GM12872 (cell line): ENCODE measurements around the gene RASAL3.

Experiments used
- CTCF ChIP-seq: IDR thresholded peaks from 3 replicates; pipeline ENCODE4 v1.5.1; 2011; ENCODE audit warnings: low read depth, mild to moderate bottlenecking, low read length, moderate library complexity; ENCODE audit not compliant: insufficient read depth

Gene RASAL3

GRCh38 chr19:15426485-15427349, 37.6 kb downstream of the RASAL3 start:
- TF ChIP-seq CTCF: no peak

DNA sequence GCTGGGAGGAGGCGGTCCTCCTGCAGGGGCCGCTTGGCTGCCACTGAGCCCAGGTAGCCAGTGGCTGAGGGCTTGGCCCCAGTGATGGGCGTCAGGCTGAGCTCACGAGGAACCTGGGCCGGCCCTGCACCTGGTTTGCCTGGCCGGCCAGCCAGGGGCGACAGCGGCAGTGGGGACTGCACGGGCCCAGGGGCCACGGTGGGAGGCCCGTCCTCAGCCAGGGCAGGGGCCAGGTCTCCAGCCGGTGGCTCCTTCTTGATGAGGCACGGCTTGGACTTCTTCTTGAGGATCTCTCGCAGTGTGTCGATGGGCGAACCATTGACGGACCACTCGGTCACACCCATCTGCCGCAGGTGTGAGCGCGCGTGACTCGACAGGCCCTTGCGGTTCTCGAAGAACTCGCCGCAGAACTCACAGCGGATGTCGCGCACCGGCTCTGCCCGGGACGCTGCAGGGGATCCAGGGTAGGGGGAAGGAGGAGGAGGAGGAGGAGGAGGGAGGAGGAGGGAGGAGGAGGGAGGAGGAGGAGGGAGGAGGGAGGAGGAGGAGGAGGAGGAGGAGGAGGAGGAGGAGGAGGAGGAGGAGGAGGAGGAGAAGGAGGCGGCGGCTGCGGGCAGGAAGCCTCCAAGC, 38.9 kb downstream of the RASAL3 start:
- TF ChIP-seq CTCF: no peak

- TF ChIP-seq CTCF: no peak
These were observed 39.6 kb downstream of the RASAL3 start for GRCh38 chr19:15424692-15425272.

- TF ChIP-seq CTCF: no peak
These were observed 40.2 kb downstream of the RASAL3 start for GRCh38 chr19:15424121-15424520.

DNA sequence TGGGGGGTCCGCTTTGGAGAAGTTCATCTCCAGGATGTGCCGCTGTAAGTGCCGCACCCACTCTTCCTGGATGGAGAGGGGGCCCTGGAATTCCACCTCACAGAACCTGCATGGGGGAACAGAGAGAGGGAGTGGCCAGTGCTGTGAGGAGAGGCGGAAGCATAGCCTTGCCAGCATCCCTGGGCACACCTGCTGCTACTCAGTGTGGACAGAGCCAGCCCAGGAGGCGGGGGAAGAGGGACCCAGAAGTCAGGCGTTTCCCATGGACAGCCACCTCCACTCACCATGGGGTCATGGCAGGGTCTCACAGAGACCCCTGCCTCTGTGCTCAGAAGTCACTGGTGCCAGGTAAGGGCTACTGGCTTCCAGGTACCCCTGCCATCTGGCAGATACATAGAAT, 41.2 kb downstream of the RASAL3 start:
- TF ChIP-seq CTCF: no peak

DNA sequence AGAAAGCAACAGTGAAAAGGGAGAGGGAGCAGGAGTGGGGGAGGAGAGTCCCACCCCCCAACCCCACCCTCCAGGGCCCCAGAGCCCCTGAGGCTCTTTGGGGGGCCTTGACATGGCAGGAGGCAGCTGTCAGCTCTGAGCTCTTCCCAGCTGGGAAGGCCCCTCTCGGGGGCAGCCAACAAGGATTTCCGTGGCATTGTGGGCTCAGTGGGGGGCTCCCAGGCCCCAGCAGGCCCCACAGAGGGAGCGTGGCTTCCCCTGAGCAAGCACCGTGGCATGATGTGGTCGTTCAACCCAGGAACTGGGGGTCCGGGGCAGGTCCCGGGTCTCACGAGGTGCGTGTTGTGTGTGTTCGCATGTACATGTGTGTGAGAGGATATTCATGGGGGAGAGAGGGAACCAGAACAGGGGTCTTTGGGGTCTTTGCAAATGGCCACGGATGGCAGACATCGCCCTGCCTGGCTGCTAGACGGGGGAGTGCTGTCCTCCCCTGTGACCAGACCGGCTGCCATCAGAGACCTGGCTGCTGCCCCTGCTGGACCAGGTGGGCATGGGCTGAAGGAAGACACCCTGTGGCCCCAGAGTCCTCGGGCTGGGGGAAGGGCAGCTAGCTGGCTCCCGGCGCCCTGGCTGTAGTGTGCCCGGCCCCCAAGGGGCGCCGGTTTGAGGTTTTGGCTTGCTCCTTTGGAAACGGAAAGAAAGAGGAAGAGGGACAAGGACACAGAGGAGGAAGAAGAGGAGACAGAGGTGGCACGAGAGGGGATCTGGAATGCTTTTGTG, 41.9 kb downstream of the RASAL3 start:
- no peak for TF ChIP-seq CTCF

GRCh38 chr19:15421721-15422260, 42.6 kb downstream of the RASAL3 start:
- TF ChIP-seq CTCF: no peak
